AG10803 (cell line): Measurements from ENCODE around the gene MON2.
A peak's percentile ranks its signal among the peaks of the same experiment; 100 is the strongest.

Source experiments
- DNase-seq: peaks from one replicate; pipeline ENCODE4 v3.0.0; 2010; ENCODE audit warnings: low read depth
- H3K4me3 ChIP-seq: 2 replicates; pipeline ENCODE4 v1.5.1; 2011; ENCODE audit warnings: mild to moderate bottlenecking, low read length, control low read depth
- TF ChIP-seq, protein P1 (sequence below): conservative IDR thresholded peaks from 2 replicates; pipeline ENCODE4 v1.5.1; 2011; ENCODE audit warnings: mild to moderate bottlenecking, low read length, control low read depth, inconsistent platforms

Gene MON2

DNA sequence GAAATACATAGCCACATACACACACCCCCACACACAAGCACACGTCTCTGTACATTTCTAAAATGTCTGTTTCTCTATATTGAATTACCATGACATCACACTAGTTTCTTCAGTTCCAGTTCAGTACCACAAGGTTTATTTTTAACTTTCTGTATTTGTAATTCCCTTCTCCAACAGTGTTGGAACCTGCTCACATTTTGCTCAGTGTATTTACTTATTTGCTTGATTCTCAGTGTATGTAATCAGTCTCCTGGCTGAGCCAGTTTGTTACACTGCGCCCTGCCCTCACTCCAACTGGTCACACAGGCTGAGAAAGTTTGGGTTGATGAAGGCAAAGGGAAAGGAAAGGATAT lies 67.1 kb downstream of the MON2 start:
- TF ChIP-seq, protein P1, sequence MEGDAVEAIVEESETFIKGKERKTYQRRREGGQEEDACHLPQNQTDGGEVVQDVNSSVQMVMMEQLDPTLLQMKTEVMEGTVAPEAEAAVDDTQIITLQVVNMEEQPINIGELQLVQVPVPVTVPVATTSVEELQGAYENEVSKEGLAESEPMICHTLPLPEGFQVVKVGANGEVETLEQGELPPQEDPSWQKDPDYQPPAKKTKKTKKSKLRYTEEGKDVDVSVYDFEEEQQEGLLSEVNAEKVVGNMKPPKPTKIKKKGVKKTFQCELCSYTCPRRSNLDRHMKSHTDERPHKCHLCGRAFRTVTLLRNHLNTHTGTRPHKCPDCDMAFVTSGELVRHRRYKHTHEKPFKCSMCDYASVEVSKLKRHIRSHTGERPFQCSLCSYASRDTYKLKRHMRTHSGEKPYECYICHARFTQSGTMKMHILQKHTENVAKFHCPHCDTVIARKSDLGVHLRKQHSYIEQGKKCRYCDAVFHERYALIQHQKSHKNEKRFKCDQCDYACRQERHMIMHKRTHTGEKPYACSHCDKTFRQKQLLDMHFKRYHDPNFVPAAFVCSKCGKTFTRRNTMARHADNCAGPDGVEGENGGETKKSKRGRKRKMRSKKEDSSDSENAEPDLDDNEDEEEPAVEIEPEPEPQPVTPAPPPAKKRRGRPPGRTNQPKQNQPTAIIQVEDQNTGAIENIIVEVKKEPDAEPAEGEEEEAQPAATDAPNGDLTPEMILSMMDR, result no peak
- DNase-seq, result no peak
- H3K4me3 ChIP-seq, result no peak overlapping the region

DNA sequence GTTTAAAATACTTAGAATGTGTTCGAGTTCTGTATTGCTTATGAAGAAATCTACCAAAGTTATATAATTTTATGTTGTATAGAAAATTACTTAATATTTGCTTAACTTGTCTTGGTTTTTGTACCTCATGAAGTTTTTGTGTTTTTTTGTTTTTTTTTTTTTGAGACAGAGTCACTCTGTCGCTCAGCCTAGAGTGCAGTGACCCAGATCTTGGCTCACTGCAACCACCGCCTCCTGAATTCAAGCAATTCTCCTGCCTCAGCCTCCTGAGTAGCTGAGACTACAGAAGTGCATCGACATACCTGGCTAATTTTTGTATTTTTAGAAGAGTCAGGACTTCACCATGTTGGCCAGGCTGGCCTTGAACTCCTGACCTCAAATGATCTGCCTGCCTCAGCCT lies 69.9 kb downstream of the MON2 start:
- no peak overlapping the region for H3K4me3 ChIP-seq
- no peak for DNase-seq
- TF ChIP-seq, protein P1, result no peak

DNA sequence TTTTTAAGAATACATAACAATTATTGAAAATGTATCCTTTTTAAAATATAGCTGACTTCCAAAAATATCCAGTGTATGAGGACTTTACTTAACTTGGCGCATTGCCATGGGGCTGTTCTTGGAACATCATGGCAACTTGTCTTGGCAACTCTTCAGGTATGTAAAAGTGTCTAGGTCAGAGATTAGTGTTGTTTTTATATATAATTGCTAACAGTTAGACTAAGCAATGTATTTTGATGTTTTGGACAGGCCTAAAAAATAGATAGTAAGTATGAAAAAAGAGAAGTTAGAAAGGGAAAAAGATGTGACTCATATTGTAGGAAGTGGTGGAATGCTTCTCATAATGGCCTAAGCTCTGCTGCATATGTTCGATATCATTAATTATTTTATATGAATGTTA lies 70.9 kb downstream of the MON2 start:
- TF ChIP-seq, protein P1, result no peak
- DNase-seq, result peak; percentile 72
- H3K4me3 ChIP-seq, result no peak overlapping the region

DNA sequence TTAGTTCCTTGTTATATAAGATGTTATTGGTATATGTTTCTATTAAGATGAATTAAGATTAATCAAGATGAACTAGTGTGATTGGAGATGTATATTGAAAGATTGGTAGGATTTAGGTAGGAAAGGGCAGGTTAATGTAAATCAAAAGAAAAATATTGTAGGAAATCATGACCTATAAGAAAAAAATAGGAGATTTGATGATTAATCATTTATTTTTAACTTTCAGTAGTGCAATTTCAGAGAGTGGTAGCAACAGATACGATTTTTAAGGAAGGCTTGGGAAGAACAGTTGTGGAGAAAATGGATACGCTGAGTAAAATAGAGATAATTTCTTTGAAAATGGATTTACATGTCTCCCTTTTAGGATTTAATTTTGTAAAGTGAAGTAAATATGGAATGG lies 73.7 kb downstream of the MON2 start:
- TF ChIP-seq, protein P1, result no peak
- no peak for DNase-seq
- H3K4me3 ChIP-seq, result no peak overlapping the region

DNA sequence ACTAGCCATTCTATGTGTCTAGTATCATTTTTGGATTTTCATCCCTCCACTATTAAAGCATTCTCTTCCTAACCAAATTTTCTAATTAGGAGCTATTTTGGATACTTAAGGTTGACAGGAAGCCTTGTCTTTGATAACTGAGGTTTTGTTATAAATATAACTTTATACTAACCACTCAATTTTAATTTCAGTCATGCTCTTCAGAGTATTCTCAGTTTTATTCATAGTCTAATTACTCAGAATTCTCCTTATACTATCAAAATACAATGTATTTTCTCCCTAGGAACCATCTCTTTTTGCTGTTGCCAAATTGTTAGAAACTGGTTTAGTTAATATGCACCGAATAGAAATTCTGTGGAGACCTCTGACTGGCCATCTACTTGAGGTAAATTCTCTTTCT lies 76.2 kb downstream of the MON2 start:
- DNase-seq, result no peak
- TF ChIP-seq, protein P1, result no peak
- no peak overlapping the region for H3K4me3 ChIP-seq

- TF ChIP-seq, protein P1, result no peak
- H3K4me3 ChIP-seq, result no peak overlapping the region
- no peak for DNase-seq
Measured at GRCh38 chr12:62543324-62543723, 76.7 kb downstream of the MON2 start.

DNA sequence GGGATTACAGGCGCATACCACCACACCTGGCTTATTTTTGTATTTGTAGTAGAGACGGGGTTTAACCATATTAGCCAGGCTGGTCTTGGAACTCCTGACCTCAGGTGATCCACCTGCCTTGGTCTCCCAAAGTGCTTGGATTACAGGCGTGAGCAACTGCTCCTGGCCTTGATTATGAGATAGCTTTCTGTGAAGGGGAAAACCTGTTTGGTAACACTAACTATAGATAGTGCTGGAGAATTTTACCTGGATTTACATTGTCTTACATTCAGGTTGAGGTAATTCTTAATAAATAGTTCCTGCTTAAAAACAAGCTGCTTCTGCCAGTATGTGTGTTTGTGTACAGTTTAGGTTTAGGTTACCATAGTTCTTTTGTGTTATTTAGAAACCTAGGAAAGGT lies 77.1 kb downstream of the MON2 start:
- no peak for DNase-seq
- TF ChIP-seq, protein P1, result no peak
- no peak overlapping the region for H3K4me3 ChIP-seq
